Measurements from ENCODE around the gene TEKT5. TPM values are rescaled to one million over a fixed set of nuclear protein-coding genes. Genes with fewer than 3 reads are reported as not detected.

Gene TEKT5
- total RNA-seq, 2 donors from 2014 or later = 0.31 TPM; not detected in 1

DNA sequence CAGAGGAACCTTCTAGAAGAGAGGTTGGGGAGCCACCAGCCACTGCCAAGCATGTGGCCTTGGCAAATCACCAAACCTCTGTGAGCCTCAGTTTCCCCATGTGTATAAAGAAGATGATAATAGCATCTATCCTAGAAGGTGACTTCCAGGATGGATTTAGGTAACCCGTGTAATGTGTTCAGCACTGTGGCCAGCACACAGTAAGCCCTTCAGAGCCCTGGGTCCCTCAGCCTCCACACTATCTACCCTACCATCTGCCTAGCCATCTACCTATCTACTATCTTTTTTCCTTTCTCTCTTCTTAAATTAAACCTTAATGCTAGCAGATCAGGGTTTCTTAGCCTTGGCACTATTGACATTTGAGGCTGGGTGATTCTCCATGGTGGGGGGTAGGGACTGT lies 33.0 kb downstream of the TEKT5 start:
- Histone ChIP-seq H3K9ac (ENCODE audit: extremely low read depth, low read length, poor library complexity, severe bottlenecking) (no peak overlapping the region), H3K36me3 (ENCODE audit: control insufficient read depth, insufficient read depth, low read length) (no peaks in the 10 kb centered on the region), H3K4me1 (ENCODE audit: control insufficient read depth, insufficient read depth, low read length) (no peaks in the 10 kb centered on the region), H3K27me3 (ENCODE audit: control insufficient read depth, insufficient read depth, low read length, poor library complexity, severe bottlenecking) (no peaks in the 10 kb centered on the region), H3K27ac (ENCODE audit: low read depth, low read length) (no peak overlapping the region), H3K9me3 (ENCODE audit: control insufficient read depth, low read length) (no peaks in the 10 kb centered on the region), H3K4me3 (ENCODE audit: low read length) (no peak overlapping the region)
- Mint-ChIP-seq H3K27ac (no peak overlapping the region), H3K9me3 (peaks cover 14% of the 10 kb centered on the region), H3K4me1 (no peaks in the 10 kb centered on the region), H3K4me3 (no peak overlapping the region), H3K36me3 (ENCODE audit: low read depth) (no peaks in the 10 kb centered on the region), H3K27me3 (ENCODE audit: insufficient read depth) (peaks cover 2% of the 10 kb centered on the region)
- DNase-seq = no peak
- TF ChIP-seq, protein P1, sequence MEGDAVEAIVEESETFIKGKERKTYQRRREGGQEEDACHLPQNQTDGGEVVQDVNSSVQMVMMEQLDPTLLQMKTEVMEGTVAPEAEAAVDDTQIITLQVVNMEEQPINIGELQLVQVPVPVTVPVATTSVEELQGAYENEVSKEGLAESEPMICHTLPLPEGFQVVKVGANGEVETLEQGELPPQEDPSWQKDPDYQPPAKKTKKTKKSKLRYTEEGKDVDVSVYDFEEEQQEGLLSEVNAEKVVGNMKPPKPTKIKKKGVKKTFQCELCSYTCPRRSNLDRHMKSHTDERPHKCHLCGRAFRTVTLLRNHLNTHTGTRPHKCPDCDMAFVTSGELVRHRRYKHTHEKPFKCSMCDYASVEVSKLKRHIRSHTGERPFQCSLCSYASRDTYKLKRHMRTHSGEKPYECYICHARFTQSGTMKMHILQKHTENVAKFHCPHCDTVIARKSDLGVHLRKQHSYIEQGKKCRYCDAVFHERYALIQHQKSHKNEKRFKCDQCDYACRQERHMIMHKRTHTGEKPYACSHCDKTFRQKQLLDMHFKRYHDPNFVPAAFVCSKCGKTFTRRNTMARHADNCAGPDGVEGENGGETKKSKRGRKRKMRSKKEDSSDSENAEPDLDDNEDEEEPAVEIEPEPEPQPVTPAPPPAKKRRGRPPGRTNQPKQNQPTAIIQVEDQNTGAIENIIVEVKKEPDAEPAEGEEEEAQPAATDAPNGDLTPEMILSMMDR (conservative IDR thresholded peaks at IDR 0.05) = no peak
- 36% methylated on average over 1 of the region's 1 CpG; no CpG with 5 or more reads in 1 of the 2 experiments for WGBS, 2 experiments (ENCODE audit: insufficient coverage in 1 of 2, insufficient read length in 1 of 2)

DNA sequence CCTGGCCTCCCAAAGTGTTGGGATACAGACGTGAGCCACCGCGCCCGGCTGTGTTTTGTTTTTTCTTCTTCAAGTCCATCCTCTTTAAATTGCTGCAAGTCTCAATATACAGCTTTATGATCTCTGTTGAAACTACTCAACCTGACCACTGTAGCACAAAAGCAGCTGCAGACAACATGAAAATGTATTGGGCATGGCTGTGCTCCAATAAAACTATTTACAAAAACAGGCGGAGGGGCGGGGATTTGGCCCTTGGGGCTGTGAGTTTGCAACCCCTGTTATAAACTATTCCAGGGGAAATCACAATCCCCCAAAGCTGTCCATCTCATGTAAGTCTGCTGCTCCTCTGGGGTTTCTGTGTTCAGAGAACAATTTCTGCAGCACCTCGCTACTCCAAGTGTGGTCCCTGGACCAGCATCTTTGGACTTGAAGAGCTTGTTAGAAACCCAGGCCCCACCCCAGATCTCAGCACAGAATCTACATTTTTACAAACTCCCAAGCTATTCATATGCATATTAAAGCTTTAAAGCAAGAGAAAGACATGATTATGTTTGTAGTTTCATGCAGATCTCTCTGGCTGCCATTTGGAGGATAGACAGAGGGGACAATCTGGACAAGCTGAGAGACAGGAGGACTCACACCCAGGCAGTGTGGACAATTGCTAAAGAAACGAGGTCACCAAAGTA lies 33.6 kb downstream of the TEKT5 start:
- no peak overlapping the region for H3K4me3 ChIP-seq (ENCODE audit: low read length)
- no peak overlapping the region for H3K27ac Mint-ChIP-seq
- H3K36me3 Mint-ChIP-seq (ENCODE audit: low read depth) = no peaks in the 10 kb centered on the region
- no peak overlapping the region for H3K4me3 Mint-ChIP-seq
- no peaks in the 10 kb centered on the region for H3K4me1 Mint-ChIP-seq
- no peaks in the 10 kb centered on the region for H3K9me3 ChIP-seq (ENCODE audit: control insufficient read depth, low read length)
- 89 to 92% methylated on average over 3 to 8 of the region's 8 CpGs for WGBS, 2 experiments (ENCODE audit: insufficient coverage in 1 of 2, insufficient read length in 1 of 2)
- no peak overlapping the region for H3K9ac ChIP-seq (ENCODE audit: extremely low read depth, low read length, poor library complexity, severe bottlenecking)
- no peak overlapping the region for H3K27ac ChIP-seq (ENCODE audit: low read depth, low read length)
- H3K4me1 ChIP-seq (ENCODE audit: control insufficient read depth, insufficient read depth, low read length) = no peaks in the 10 kb centered on the region
- no peak for DNase-seq
- no peaks in the 10 kb centered on the region for H3K27me3 ChIP-seq (ENCODE audit: control insufficient read depth, insufficient read depth, low read length, poor library complexity, severe bottlenecking)
- H3K36me3 ChIP-seq (ENCODE audit: control insufficient read depth, insufficient read depth, low read length) = no peaks in the 10 kb centered on the region
- H3K27me3 Mint-ChIP-seq (ENCODE audit: insufficient read depth) = peaks cover 2% of the 10 kb centered on the region
- TF ChIP-seq, protein P1 (conservative IDR thresholded peaks at IDR 0.05) = no peak
- H3K9me3 Mint-ChIP-seq = peaks cover 14% of the 10 kb centered on the region

DNA sequence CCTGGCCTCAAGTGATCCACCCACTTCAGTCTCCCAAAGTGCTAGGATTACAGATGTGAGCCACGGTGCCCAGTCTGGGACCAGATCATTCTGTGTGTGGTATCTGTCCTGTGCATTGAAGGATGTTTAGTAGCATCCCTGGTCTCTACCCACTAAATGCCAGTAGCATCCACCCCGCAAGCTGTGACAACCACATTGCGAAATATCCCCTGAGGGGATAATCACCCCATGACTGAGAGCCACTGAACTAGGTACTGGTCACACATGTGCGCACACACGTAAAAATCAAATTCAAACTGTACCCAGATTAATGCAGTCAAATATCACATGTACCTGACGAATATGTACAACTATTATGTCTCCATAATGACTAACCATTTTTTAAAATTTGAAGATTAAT lies 35.8 kb downstream of the TEKT5 start:
- Histone ChIP-seq H3K4me3 (ENCODE audit: low read length) (no peak overlapping the region), H3K9ac (ENCODE audit: extremely low read depth, low read length, poor library complexity, severe bottlenecking) (no peak overlapping the region), H3K27ac (ENCODE audit: low read depth, low read length) (no peak overlapping the region), H3K36me3 (ENCODE audit: control insufficient read depth, insufficient read depth, low read length) (no peaks in the 10 kb centered on the region), H3K27me3 (ENCODE audit: control insufficient read depth, insufficient read depth, low read length, poor library complexity, severe bottlenecking) (no peaks in the 10 kb centered on the region), H3K9me3 (ENCODE audit: control insufficient read depth, low read length) (no peaks in the 10 kb centered on the region), H3K4me1 (ENCODE audit: control insufficient read depth, insufficient read depth, low read length) (no peaks in the 10 kb centered on the region)
- Mint-ChIP-seq H3K4me1 (no peaks in the 10 kb centered on the region), H3K27ac (no peak overlapping the region), H3K9me3 (peaks cover 14% of the 10 kb centered on the region), H3K36me3 (ENCODE audit: low read depth) (no peaks in the 10 kb centered on the region), H3K27me3 (ENCODE audit: insufficient read depth) (peaks cover 2% of the 10 kb centered on the region), H3K4me3 (no peak overlapping the region)
- TF ChIP-seq, protein P1 (conservative IDR thresholded peaks at IDR 0.05) = no peak
- WGBS, 2 experiments (ENCODE audit: insufficient coverage in 1 of 2, insufficient read length in 1 of 2) = 91 to 100% methylated on average over 4 to 6 of the region's 6 CpGs
- no peak for DNase-seq

Measured in endodermal cell (in vitro differentiated cells).